GM06990 (cell line): ENCODE data around the gene NOMO2.
A peak's percentile ranks its signal among the peaks of the same experiment; 100 is the strongest.
"Not testable (repeated sequence)": the region's sequence is repeated elsewhere in the genome, so short reads cannot be mapped to it uniquely, and the experiment has no call there.

Source experiments
- DNase-seq: peaks from one replicate; pipeline ENCODE4 v3.0.0-alpha.2; 2011; ENCODE audit not compliant: insufficient read length; ENCODE audit errors: extremely low read depth
- H3K27me3 ChIP-seq: replicated peaks from 2 replicates; pipeline ENCODE4 v1.6.0; 2011; ENCODE audit warnings: low read length; ENCODE audit not compliant: control insufficient read depth, insufficient read depth
- H3K36me3 ChIP-seq: 2 replicates; pipeline ENCODE4 v1.5.1; 2011; ENCODE audit warnings: low read length; ENCODE audit not compliant: control insufficient read depth, insufficient read depth
- H3K4me3 ChIP-seq: replicated peaks from 2 replicates; pipeline ENCODE4 v1.5.1; 2011; ENCODE audit warnings: low read depth, mild to moderate bottlenecking, control low read depth, low read length

The NOMO2 gene

DNA sequence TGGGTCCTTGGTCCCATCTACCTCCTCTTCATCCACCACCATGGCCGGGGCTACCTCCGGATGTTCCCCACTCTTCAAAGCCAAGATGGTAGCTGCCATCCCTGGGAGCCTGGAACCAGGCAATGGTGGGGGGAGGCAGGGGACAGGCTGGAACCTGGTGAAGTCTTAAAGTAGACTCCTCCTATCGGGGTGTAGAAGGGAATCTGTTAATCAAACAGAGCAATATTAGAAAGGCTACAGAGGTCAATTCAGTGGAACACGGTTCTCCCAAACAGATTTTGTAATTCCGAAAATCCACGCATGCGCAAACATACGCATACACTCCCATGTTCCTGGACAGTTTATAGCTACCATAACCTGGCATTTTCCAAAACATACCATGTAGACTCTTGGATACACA lies 11.1 kb upstream of the NOMO2 start:
- not testable (repeated sequence) for H3K4me3 ChIP-seq, DNase-seq, H3K27me3 ChIP-seq, H3K36me3 ChIP-seq

DNA sequence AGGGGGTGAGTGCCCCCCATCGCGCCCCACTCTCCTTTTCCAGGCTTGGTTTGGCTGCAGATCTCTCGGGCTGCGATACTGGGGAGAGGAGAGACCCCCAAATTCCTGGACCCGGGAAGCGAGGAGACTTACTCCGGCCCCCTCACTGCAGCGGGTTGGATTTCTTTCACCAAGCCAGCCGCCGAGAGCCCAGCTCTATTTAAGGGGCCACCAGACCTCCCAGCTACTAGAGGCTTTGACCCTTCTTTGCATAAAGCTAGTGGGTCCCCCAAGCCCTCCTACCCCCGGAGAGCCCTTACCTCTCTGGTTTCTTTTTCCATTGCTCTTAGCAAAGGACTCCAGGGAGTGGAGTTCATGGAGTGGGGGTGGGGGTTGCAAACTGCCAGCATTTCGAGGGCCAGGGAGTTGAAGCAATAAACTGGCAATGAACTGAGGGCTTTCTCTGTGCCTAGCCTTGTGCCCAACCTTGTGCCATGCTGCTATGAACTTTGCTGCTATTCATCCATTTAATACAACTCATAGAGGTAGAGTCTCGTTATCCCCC lies 9.5 kb upstream of the NOMO2 start:
- H3K27me3 ChIP-seq, DNase-seq, H3K36me3 ChIP-seq, H3K4me3 ChIP-seq: not testable (repeated sequence)

DNA sequence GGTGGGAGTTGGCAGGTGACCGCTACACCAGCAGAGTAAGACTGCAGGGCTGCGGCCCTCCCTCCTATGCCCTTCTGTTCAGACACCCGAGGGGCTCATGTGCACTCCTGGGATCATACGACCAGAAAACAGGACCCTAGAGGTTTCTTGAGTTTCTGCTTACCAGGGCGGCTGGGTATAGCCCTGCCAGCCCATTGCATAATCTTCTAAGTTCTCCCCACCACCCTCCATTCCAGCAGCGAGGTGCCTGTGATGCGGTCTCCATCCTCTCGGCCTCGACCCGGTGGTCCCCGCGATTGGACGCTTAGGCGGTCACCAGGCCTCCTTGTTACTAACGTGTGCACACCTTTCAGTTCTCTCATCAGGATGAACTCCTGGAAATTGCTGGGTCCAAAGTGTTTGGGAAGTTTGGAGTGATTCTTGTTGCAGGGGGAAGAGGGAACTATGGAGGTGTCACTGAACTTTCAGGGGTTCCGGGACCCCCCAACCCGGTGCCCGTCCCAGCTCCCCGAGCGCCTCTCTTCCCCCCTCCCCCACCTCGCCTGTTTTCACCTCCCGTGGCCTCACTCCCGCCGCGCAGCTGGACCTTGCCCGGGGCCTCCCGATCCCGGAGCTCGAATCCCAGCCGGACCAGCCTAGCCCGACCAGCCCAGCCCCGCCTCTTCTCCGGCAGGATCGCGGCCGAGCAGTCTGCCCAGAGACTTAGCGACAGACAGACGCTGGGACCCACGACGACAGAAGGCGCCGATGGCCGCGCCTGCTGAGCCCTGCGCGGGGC lies 8.8 kb upstream of the NOMO2 start:
- H3K36me3 ChIP-seq, DNase-seq, H3K4me3 ChIP-seq, H3K27me3 ChIP-seq: not testable (repeated sequence)

DNA sequence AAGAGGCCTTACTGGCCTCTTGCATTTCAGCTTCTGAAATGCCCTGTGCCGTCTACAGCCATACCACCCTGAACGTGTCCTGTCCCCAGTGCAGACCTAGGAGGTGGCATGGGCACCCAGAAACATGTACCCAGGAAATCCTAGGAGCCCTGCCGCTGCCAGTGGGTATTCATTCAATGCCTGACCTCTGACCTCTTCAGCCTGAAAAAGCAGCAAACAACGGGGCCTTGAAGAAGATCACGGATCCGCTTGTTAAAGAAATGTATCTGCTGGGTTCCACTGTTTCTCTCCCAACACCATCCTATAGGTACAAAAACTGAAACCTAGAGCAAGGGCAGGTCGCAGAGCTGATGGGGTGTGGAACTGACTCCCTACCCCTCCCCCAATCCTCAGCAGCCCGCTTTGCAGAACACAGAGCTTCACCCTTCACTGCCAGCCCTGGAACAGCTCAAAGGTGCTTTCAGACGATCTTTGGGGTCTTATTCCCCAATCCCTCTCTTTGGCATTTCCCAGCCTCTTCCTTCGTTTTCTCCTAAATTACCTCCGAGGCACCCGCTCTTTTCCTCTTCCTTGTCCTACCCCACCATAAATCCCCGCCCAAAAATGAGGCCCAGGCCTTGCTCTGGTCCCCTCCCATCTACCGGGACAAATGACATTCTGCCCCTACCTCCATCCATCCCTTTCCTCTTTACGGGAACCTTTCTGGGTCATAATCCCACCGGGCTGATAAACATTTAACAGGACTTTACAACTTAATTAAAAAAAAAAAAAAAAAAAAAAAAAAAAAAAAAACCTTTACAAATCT lies 1.3 kb downstream of the NOMO2 start:
- H3K36me3 ChIP-seq, DNase-seq, H3K27me3 ChIP-seq: not testable (repeated sequence)
- peak overlapping the region; percentile 61 for H3K4me3 ChIP-seq

DNA sequence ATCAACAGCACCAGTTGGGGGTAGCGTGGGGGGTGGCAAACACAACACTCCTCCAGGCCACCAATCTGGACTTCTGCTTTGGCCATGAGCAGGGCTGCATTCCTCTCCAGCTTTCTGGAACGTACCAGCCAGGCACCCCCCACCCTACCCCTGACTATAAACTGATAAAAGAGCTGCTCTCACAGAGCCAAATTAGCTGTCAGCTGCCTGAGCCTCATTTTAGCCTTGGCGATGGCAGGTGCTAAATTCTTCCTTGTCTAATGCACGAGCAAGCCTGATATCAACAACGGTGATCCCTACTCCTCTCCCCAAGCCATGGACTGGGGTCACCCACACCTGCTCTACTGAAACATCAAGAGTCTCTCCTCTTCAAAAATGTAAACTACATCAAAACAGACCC lies 8.2 kb downstream of the NOMO2 start:
- DNase-seq, H3K36me3 ChIP-seq, H3K4me3 ChIP-seq, H3K27me3 ChIP-seq: not testable (repeated sequence)

DNA sequence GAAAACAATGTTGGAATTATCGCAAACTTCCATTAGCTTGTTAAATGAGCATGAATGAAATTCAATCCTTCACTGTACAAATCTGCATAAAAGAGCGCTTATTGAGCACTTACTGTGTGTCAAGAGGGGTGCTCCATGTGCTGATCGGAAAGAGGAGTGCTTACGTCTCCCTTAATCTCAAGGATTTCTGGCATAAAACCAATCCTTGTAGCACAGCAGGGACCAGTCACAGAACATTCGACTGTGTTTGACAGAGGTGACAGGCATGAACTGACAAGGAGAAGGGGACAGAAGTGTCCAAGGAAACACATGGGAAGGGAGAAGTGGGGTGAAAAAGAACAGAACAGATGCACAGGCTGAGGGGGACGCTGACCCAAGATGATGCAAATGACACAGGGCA lies 14.5 kb downstream of the NOMO2 start:
- H3K27me3 ChIP-seq, H3K36me3 ChIP-seq, H3K4me3 ChIP-seq, DNase-seq: not testable (repeated sequence)

DNA sequence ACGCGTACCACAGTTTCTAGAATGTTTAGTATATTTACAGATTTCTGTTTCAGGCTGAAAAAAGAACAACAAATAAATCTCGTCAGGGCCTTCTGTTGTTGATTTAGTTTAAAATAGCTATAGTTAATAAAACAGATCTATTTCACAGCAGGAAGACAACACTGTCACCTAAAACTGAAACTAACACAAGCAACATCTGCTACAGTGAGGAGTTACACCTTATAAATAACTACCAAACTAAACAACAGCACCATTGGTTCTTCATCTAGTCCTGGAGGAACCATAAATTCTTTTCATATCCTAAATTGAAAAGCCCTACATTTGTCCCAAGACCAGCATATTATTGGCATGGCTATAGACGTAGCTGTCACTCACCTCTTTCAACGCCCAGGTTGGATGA lies 15.0 kb downstream of the NOMO2 start:
- not testable (repeated sequence) for H3K4me3 ChIP-seq, DNase-seq, H3K27me3 ChIP-seq, H3K36me3 ChIP-seq

DNA sequence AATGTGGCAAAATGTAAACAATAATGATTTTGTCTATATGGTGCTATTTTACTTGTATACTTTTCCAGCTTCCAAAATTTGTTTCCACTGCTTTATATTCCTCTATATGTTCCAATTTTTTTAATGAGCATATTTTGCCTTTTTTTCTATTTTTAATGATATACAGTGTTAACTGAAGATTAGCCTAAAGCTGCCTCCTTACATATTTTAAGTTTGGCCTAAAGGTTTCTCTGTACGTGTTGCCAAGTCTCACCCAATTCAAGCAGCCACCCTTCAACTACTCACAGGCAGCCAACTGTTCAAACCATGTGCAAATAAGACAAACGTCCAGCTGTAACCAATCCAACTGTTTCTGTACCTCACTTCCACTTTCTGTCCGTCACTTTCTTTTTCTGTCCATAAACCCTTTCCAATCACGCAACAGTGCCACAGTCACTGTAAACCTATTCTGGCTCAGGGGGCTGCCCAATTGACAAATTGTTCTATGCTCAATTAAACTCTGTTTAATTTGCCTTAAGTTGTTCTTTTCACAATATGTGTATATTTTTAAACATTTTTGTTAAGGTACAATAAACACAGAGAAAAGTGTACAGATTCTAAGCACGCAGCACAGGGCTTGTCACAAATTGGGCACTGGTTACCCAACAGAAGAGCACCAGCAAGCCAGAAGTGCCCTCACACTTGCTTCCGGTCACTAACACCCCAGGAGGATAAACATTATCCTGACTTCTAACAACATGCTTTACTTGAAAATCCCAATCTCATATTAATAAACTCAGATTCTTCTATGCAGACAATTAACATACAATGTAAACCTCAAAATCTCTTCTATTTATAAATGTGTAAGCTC lies 17.4 kb downstream of the NOMO2 start:
- H3K36me3 ChIP-seq, H3K27me3 ChIP-seq, H3K4me3 ChIP-seq, DNase-seq: not testable (repeated sequence)

DNA sequence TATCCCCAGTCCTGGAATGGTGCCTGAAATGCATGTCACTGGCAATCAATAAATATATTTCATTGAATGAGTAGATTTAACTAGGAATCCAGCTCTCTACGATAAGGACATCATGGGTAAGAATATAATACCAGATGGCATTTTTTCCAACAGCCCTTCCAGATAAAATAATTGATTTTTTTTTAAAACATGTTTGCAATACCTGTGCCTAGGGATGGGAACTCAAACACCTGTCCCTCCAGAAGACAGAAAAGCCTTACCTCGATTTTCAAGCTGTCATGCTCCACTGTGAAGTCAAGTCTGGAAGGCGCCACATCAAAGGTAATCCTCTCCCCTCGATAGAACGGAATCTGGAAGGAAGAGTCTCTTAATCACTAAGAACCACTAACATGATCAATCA lies 20.0 kb downstream of the NOMO2 start:
- not testable (repeated sequence) for DNase-seq, H3K4me3 ChIP-seq, H3K36me3 ChIP-seq, H3K27me3 ChIP-seq

DNA sequence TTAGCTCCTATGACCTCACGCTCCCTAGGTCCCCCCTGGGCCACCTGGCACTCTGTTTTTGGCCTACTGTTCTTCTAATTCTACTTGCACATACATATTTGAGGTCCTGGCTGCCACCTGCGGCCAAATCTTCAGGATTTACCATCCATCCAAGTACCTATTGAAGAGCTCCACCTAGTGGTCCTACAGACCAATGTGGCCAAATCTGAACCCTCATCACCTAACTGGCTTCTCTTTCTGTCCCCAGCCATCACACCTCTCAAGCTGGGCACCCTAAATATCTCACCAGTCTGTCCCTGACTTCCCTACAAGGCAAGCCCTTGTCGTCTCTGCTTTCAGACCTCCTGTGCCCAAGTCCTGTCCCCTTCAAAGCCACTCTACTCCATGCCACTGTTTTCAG lies 24.9 kb downstream of the NOMO2 start:
- DNase-seq, H3K36me3 ChIP-seq, H3K4me3 ChIP-seq, H3K27me3 ChIP-seq: not testable (repeated sequence)

DNA sequence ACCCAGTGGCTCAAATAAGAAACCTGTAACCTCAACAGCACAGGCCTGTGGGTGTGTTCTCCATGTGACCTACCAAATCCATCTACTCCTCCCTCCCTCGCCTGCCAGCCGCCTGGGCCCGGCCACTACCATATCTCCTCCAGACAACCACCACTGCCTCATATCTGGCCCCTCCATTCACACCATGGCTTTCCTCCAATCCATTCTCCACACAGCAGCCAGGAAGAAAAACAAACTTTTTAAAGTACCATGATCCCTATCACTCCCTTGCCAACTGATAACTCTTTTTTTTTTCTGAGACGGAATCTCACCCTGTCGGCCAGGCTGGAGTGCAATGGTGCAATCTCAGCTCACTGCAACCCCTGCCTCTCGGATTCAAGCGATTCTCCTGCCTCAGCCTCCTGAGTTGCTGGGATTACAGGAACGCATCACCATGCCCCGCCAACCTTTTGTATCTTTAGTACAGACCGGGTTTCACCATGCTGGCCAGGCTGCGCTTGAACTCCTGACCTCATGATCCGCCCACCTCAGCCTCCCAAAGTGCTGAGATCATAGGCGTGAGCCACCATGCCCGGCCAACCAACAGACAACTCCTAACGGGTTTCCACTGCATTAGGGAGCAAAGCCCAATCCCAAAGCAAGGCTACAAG lies 26.3 kb downstream of the NOMO2 start:
- H3K36me3 ChIP-seq, H3K4me3 ChIP-seq, DNase-seq, H3K27me3 ChIP-seq: not testable (repeated sequence)

DNA sequence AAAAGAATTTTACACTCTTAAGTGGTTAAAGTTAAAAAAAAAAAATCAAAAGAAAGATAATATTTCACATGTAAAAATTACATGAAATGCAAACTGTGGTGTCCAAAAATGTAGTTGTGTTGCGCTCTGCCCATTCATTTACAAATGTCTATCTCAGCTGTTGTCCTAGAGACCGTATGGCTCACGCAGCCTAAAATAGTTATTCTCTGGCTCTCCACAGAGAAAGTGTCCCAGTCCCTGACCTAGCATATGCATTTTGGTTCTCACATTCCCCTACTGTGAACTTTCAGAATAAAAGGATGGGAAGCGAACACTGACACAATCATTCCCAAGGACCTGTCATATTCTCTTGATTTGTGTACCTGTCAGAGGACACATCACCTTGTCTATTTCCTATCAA lies 27.6 kb downstream of the NOMO2 start:
- DNase-seq, H3K4me3 ChIP-seq: not testable (repeated sequence)

DNA sequence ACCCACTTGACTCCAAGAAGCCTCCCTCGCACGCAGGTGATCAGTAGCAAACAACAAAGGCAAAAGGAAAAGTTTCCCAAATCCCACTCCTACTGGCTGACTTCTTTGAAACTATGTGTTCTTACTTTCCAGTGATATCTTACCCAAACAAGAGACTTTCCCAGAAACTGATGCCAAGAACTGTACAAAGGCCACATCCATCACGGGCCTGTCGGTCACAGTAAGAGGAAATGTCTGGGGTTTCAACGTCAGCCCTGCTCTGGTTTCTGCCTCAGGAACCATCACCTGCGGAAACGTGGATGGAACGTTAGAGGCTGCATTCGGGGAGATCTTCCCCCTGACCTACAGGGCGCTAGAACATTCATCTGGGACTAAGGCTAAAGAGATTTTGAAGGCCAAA lies 30.6 kb downstream of the NOMO2 start:
- not testable (repeated sequence) for DNase-seq, H3K4me3 ChIP-seq, H3K27me3 ChIP-seq, H3K36me3 ChIP-seq

More for the DNA sequence above, 27.6 kb downstream of the NOMO2 start:
- not testable (repeated sequence) for H3K27me3 ChIP-seq, H3K36me3 ChIP-seq
